NCI-H1048 (cell line): ENCODE results near the gene TCF12.

Source experiments
- DNase-seq: peaks from one replicate; lab custom pipeline; 2025; lab: John Stamatoyannopoulos, UW

The TCF12 gene

GRCh38 chr15:57169643-57170042 is 251.2 kb downstream of the TCF12 start:
- no peak for DNase-seq

DNA sequence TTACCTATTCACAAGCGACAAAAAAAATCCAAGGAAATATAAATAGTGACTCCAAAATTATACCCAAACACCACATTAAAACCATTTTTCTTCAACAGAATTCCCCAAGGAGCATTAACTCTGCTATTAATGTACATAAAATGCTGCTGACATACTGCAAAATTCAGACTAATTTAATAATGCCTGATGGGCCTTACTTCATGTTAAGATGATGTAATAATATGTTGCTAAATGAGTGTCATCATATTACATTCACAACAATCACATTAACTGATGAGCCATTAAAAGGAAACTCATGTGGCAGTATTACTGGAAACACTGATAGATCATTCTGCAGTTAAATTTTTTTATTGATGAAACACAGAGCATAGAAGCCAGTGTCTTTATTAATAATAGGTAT is 253.0 kb downstream of the TCF12 start:
- DNase-seq = no peak

- DNase-seq = no peak
These were observed 254.5 kb downstream of the TCF12 start for GRCh38 chr15:57172925-57173324.

GRCh38 chr15:57183041-57183440 is 264.6 kb downstream of the TCF12 start:
- DNase-seq = no peak

DNA sequence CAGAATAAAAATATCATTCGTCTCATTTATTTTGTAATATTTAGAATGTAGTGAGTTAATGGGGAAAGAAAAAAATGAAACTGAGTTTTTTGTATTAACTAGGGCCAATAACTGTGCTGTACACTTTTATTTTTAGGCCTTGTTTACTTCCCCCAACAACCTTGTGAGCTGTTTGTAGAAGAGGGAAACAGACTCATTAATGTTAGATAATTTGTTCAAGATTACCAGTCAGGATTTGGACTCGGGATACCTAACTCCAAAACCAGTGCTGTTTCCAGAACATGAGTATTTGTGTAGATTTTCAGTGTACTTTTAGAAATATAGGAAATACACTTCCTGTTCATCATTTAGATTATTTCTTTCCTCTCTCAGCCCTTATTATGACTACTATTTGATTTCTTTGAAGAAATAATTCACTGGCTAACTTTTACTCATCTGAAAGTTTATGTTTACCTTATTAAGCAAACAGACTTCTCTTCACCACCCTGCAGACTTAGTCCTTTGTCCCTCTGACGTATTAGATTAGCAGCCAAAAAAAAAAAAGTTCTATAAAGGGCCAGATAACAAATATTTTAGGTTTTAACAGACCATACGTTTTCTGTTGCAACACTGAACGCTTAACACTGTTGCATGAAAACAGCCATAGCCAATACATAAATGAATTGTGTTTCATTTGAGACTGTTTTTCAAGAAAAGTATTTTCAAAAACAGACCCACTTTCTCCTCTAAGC is 265.3 kb downstream of the TCF12 start:
- DNase-seq = no peak

DNA sequence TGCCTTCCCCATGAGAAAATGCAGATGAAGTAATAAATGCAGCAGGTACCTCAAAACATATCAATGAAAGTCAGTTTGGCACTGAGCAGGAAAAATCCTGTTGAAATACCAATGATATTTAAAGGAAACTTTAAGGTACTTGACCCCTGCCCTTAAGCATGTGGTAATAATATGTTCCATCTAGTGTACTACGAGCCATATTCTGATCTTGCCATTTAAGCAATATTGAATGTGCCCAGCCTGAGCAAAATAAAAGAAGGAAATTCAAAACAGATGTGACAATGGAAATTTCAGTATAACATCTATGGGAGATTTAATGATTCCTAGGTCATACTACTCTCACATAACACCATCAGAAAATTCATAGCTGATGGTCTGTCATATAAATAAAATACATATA is 266.1 kb downstream of the TCF12 start:
- DNase-seq = no peak

GRCh38 chr15:57185507-57186074 is 267.1 kb downstream of the TCF12 start:
- DNase-seq = no peak

DNA sequence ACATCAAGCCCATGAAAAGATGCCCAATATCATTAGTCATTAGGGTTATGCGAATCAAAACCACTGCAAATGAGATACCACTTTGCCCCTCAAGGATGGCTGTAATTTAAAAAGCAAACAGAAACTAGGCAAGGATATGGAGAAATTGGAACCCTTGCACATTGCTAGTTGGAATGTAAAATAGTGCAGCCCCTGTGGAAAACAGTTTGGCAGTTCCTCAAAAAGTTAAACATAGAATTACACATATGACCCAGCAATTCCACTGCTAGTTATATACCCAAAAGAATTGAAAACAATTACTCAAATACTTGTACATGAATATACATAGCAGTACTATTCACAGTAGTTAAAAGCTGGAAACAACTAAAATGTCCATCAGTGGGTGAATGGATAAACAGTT is 271.0 kb downstream of the TCF12 start:
- DNase-seq = no peak

- DNase-seq = no peak
These were observed 271.8 kb downstream of the TCF12 start for GRCh38 chr15:57190208-57190607.

DNA sequence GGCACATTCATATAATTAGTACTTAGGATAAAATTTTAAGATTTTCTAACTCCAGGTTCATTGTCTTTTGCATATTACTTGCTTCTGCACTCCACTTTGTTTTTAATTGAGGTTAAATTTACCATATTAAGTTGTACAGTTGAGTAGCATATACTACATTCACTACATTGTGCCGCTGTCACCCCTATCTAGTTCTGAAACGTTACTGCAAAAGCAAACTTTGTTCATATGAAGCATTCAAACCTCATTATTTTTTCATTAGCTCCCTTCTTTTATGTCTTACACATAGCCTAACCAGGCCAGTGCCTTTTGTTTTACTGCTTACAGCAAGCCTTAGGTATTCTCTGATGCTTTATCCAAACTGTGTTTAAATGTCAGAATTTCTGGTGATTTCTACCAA is 274.7 kb downstream of the TCF12 start:
- no peak for DNase-seq

DNA sequence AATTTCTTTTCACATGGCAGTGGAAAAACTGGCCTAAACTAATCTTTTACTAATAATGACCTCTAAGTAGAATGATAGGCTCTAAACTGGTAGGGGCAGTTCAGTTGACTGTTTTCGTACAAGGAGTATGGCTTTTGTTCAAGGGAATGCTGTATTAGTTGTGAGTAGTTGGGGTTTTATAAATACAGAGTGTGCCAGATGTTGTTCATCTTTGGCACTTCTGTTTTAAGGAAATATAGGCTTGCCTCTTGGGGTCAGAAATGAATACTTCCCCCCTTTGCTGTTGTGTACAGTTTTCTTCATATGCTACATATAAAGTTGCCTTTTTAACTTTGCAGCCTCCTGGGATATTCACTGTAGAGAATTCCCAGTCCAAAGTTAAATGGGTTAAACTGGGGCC is 276.9 kb downstream of the TCF12 start:
- DNase-seq = no peak

- no peak for DNase-seq
These were observed 278.4 kb downstream of the TCF12 start for GRCh38 chr15:57196865-57197264.

GRCh38 chr15:57198131-57198530 is 279.7 kb downstream of the TCF12 start:
- DNase-seq = no peak

DNA sequence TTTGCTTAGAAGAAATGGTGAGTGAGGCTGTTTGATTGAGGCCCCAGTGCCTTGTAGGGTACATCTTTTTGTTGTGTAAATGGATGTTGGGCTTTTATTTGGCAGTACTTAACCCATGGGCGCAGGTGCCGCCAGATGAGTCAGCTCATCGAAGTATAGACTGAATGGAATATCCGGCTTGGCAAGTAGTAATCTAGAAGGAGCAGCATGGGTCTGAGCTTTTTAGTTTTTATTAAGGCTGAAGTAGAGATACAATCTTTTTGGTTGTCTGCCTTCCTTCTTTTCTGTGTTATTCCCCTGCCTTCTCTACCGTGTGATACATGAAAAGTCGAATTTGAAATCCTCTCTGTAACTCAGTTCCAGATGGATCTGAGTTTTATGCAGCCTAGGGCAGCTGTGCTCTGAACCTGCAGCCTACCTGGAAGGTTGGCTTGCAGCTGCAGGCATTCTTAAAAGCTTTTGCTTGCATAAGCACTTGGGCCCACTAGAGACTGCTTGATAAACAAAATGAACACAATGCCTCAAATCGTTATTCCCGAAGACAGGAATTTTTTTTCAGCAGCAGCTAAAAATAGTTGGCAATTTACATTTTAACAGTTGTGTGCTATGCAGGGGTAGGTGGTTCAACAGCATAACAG is 280.3 kb downstream of the TCF12 start:
- no peak for DNase-seq

DNA sequence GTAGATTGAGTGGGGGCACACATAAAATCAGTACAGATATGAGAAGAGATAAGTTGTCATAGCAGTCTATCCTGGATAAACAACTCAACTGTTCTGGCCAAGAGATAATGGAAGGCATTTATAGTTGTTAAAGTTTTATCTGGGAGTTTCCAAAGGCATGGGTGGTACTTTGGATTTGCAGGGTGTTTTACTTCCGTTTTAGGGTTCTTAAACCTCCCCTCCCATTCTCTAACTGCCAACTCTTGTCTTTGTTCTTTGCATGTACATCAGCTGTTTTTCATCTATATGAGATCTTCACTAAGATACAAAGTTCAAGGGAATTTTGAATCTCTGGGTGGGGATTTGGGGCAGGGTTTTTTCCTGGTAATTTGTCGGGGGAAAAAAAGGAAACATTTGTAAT is 283.1 kb downstream of the TCF12 start:
- DNase-seq = no peak

DNA sequence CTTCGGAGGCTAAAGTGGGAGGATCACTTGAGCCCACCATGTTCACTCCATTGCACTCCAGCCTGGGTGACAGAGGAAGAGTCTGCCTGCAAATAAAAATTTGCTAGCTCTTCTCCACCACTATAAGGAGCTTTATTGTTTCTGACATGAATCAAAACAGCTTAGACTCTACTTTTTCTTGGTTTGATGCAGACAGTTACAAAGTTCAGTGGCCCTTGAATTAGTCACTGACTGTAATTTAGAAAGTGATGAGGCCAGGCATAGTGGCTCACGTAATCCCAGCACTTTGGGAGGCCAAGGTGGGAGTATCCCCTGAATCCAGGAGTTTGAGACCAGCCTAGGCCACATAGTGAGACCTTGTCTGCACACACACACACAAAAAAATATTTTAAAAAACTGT is 285.5 kb downstream of the TCF12 start:
- no peak for DNase-seq

- DNase-seq = no peak
These were observed 286.8 kb downstream of the TCF12 start for GRCh38 chr15:57205027-57205855.

GRCh38 chr15:57205996-57206395 is 287.6 kb downstream of the TCF12 start:
- DNase-seq = no peak

GRCh38 chr15:57213862-57214261 is 295.4 kb downstream of the TCF12 start:
- no peak for DNase-seq

GRCh38 chr15:57215326-57215725 is 296.9 kb downstream of the TCF12 start:
- no peak for DNase-seq

DNA sequence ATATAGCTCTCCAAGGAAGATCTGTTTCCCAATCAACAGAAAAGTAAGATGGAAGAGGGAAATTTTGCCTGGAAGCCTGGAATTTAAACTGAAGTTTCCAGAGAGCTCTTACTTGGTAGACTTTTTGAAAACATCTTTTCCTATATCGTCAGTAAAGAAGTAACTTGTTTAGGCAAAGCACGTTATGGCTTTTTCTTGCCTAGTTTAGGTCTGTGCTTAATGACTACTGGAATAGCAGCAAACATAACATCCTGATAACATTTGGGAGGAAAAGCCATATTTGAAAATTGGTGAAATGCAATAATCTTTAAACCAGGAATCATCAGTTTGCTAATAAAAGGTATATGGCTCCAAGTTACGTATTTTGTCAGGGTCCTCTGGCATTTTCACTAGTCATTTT is 297.4 kb downstream of the TCF12 start:
- no peak for DNase-seq

DNA sequence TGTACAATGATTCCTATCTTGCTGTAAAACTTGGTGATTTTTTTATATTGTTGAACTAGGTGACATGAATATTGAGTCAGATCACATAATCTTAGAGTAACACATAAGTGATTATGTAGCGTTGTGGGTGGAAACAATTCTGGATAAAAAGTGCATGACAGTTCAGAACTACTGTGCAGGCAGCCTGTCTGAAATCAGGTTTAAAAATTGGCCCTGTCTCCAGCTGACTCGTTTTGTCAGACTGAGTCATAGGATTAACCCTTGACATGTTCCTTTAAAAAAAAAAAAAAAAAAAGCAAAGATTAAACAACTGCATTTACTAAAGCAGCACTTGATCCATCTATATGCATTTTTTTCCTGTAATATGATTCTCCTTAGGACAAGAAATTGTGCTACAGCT is 297.8 kb downstream of the TCF12 start:
- DNase-seq = no peak
